OCI-LY3 (cell line): ENCODE results near the gene DYRK3.

Experiments
- H2AFZ ChIP-seq: fragments of 200-600, 300-600 bp; shearing (Covaris generic); 2 replicates; pipeline ENCODE4 v1.6.0; 2014; ENCODE audit warnings: antibody characterized with exemption, low read depth, low read length
- H3K27ac ChIP-seq: fragments of 200-600, 300-600 bp; sonication (generic); 2 replicates; pipeline ENCODE4 v1.5.1; 2014; ENCODE audit warnings: mild to moderate bottlenecking, low read length, moderate library complexity, mixed read lengths
- H3K27me3 ChIP-seq: fragments of 200-600, 300-600 bp; sonication (generic); 2 replicates; pipeline ENCODE4 v1.6.1; 2014; ENCODE audit warnings: low read depth, low read length, mixed read lengths
- H3K36me3 ChIP-seq: fragments of 200-600, 300-600 bp; sonication (generic); replicated peaks from 2 replicates; pipeline ENCODE3; 2014; ENCODE audit warnings: low read depth, low read length, mixed read lengths
- H3K4me1 ChIP-seq: fragments of 300-600, 200-600 bp; sonication (generic); 2 replicates; pipeline ENCODE4 v1.6.1; 2014; ENCODE audit warnings: low read length, mixed read lengths
- H3K4me2 ChIP-seq: fragments of 200-600, 300-600 bp; sonication (generic); 2 replicates; pipeline ENCODE4 v1.6.1; 2014; ENCODE audit warnings: low read length, mixed read lengths
- H3K4me3 ChIP-seq: fragments of 300-600, 200-600 bp; sonication (generic); 2 replicates; pipeline ENCODE4 v1.5.1; 2014; ENCODE audit warnings: antibody characterized with exemption, mild to moderate bottlenecking, low read length, moderate library complexity
- H3K79me2 ChIP-seq: fragments of 300-600, 200-600 bp; shearing (Covaris generic); 2 replicates; pipeline ENCODE4 v1.6.1; 2014; ENCODE audit warnings: mild to moderate bottlenecking, low read length, mixed read lengths
- H3K9ac ChIP-seq: fragments of 300-600, 200-600 bp; shearing (Covaris generic); 2 replicates; pipeline ENCODE4 v1.6.0; 2014; ENCODE audit warnings: mild to moderate bottlenecking, low read length, moderate library complexity
- H3K9me3 ChIP-seq: fragments of 200-600, 300-600 bp; shearing (Covaris generic); 2 replicates; pipeline ENCODE4 v1.6.1; 2014; ENCODE audit warnings: low read length, mixed read lengths; ENCODE audit not compliant: insufficient read depth
- H4K20me1 ChIP-seq: fragments of 200-600, 300-600 bp; sonication (generic); 2 replicates; pipeline ENCODE4 v1.6.1; 2016; ENCODE audit warnings: low read length, mixed read lengths; ENCODE audit not compliant: insufficient read depth
- EZH2phosphoT487 ChIP-seq: fragments of 200-600 bp; shearing (Covaris generic); IDR thresholded peaks from 2 replicates; pipeline ENCODE4 v1.6.1; 2018; ENCODE audit warnings: antibody characterized with exemption, mixed run types, low read depth
- TF ChIP-seq, protein P1 (sequence below): fragments of 200-600, 300-600 bp; sonication (generic); IDR thresholded peaks from 2 replicates; pipeline ENCODE4 v1.5.1; 2014; ENCODE audit warnings: antibody characterized with exemption, low read length, low read depth

The DYRK3 gene

DNA sequence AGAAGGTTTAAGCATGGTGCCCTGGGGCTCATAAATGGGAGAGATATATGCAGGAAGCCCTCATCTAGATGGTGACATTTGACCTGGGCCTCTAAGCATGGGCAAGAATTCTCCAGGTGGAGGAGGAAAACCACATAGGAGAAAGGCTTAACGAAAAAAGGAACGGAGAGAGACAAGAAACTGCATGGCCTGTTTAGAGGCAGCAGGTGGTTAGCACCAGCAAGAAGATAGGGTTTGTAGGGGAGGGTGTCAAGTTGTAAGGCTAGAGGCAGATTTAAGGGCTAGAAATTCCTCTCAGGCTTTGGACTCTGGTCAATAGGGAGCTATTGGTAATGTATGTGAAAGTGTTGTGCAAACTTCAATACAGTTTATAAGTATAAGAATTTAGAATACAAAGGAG is 41.2 kb downstream of the DYRK3 start:
- Histone ChIP-seq H3K36me3 (no peaks in the 10 kb centered on the region), H3K9me3 (no peaks in the 10 kb centered on the region), H2AFZ (no peak overlapping the region), H3K4me2 (peak overlapping the region; percentile 29), H3K27me3 (peaks cover 7% of the 10 kb centered on the region), H3K27ac (no peak overlapping the region), H3K9ac (no peak overlapping the region), H3K4me1 (peaks cover 83% of the 10 kb centered on the region), H4K20me1 (no peaks in the 10 kb centered on the region), H3K79me2 (no peaks in the 10 kb centered on the region), H3K4me3 (no peak overlapping the region)
- no peak for TF ChIP-seq EZH2phosphoT487
- TF ChIP-seq, protein P1, sequence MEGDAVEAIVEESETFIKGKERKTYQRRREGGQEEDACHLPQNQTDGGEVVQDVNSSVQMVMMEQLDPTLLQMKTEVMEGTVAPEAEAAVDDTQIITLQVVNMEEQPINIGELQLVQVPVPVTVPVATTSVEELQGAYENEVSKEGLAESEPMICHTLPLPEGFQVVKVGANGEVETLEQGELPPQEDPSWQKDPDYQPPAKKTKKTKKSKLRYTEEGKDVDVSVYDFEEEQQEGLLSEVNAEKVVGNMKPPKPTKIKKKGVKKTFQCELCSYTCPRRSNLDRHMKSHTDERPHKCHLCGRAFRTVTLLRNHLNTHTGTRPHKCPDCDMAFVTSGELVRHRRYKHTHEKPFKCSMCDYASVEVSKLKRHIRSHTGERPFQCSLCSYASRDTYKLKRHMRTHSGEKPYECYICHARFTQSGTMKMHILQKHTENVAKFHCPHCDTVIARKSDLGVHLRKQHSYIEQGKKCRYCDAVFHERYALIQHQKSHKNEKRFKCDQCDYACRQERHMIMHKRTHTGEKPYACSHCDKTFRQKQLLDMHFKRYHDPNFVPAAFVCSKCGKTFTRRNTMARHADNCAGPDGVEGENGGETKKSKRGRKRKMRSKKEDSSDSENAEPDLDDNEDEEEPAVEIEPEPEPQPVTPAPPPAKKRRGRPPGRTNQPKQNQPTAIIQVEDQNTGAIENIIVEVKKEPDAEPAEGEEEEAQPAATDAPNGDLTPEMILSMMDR: no peak

GRCh38 chr1:206678490-206678889 is 43.2 kb downstream of the DYRK3 start:
- H3K4me3 ChIP-seq: peak overlapping the region; percentile 28
- no peaks in the 10 kb centered on the region for H4K20me1 ChIP-seq
- H3K9me3 ChIP-seq: no peaks in the 10 kb centered on the region
- peaks cover 1% of the 10 kb centered on the region; the same call in 1 of the 2 replicates for H3K27me3 ChIP-seq
- TF ChIP-seq, protein P1: no peak
- no peak for TF ChIP-seq EZH2phosphoT487
- H3K4me2 ChIP-seq: peak overlapping the region; percentile 62
- peak overlapping the region; percentile 11; the same call in 1 of the 2 replicates for H3K9ac ChIP-seq
- peaks cover 87% of the 10 kb centered on the region for H3K4me1 ChIP-seq
- no peak overlapping the region for H2AFZ ChIP-seq
- H3K27ac ChIP-seq: peak overlapping the region; percentile 70
- no peaks in the 10 kb centered on the region for H3K79me2 ChIP-seq
- H3K36me3 ChIP-seq: no peaks in the 10 kb centered on the region

DNA sequence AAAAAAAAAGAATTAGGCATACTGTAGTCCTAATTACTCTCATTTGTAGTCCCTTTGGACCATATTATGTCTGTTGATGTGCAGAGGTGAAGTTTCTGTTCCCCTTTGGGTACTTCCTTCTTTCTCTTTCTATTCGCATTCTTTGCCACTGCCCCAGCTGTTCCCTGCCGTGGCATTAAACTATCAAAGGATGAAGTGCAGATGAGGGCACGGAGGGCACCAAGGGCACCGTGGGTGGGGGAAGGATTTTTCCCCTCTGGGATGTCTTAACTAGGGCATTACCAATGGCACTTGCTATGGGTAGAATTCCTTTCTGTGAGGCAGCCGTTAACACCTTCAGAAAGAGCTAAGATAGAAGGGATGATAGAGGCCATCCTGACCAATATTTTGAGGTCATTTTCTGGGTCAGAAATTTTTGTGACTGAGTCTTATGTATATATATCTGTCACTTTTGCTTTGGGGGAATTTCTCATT is 44.4 kb downstream of the DYRK3 start:
- Histone ChIP-seq H3K4me3 (peak overlapping the region; percentile 55), H3K27me3 (peaks cover 11% of the 10 kb centered on the region), H3K79me2 (no peaks in the 10 kb centered on the region), H3K4me2 (peak overlapping the region; percentile 94), H3K9me3 (no peaks in the 10 kb centered on the region), H3K27ac (peak overlapping the region; percentile 70), H2AFZ (no peak overlapping the region), H3K4me1 (peaks cover 94% of the 10 kb centered on the region), H4K20me1 (no peaks in the 10 kb centered on the region), H3K9ac (peak overlapping the region; percentile 38; the same call in 1 of the 2 replicates), H3K36me3 (no peaks in the 10 kb centered on the region)
- TF ChIP-seq, protein P1: no peak
- peak; percentile 80 for TF ChIP-seq EZH2phosphoT487

- no peaks in the 10 kb centered on the region for H4K20me1 ChIP-seq
- peaks cover 2% of the 10 kb centered on the region; the same call in 1 of the 2 replicates for H3K79me2 ChIP-seq
- TF ChIP-seq, protein P1: no peak
- TF ChIP-seq EZH2phosphoT487: no peak
- H2AFZ ChIP-seq: no peak overlapping the region
- peaks cover 11% of the 10 kb centered on the region for H3K27me3 ChIP-seq
- peak overlapping the region; percentile 70 for H3K27ac ChIP-seq
- H3K9me3 ChIP-seq: no peaks in the 10 kb centered on the region
- peaks cover 89% of the 10 kb centered on the region for H3K4me1 ChIP-seq
- H3K9ac ChIP-seq: peak overlapping the region; percentile 38; the same call in 1 of the 2 replicates
- no peaks in the 10 kb centered on the region for H3K36me3 ChIP-seq
- peak overlapping the region; percentile 55 for H3K4me3 ChIP-seq
- peak overlapping the region; percentile 94 for H3K4me2 ChIP-seq
Measured at GRCh38 chr1:206680279-206680678, 44.9 kb downstream of the DYRK3 start.
